GM12872 (cell line): ENCODE data around the gene CREG2.

Source experiments
- CTCF ChIP-seq: IDR thresholded peaks from 3 replicates; pipeline ENCODE4 v1.5.1; 2011; ENCODE audit warnings: low read depth, mild to moderate bottlenecking, low read length, moderate library complexity; ENCODE audit not compliant: insufficient read depth

The CREG2 gene

GRCh38 chr2:101408925-101409324 is 21.6 kb upstream of the CREG2 start:
- TF ChIP-seq CTCF: no peak

GRCh38 chr2:101405351-101405899 is 18.1 kb upstream of the CREG2 start:
- no peak for TF ChIP-seq CTCF

GRCh38 chr2:101403745-101404144 is 16.4 kb upstream of the CREG2 start:
- no peak for TF ChIP-seq CTCF

GRCh38 chr2:101402630-101403029 is 15.3 kb upstream of the CREG2 start:
- no peak for TF ChIP-seq CTCF

GRCh38 chr2:101401906-101402305 is 14.6 kb upstream of the CREG2 start:
- no peak; the same call in 2 of the 3 replicates for TF ChIP-seq CTCF

GRCh38 chr2:101401326-101401665 is 14.0 kb upstream of the CREG2 start:
- no peak for TF ChIP-seq CTCF

GRCh38 chr2:101400506-101401325 is 13.4 kb upstream of the CREG2 start:
- TF ChIP-seq CTCF: no peak
